Hematopoietic multipotent progenitor cell treated with erythropoietin and hydrocortisone succinate and interleukin-3 and kit ligand, for 17 days (in vitro differentiated cells): ENCODE results near the gene UBXN11.
A peak's percentile ranks its signal among the peaks of the same experiment; 100 is the strongest.

Experiments used
- DNase-seq: peaks from one replicate; pipeline ENCODE4 v3.0.0-alpha.2; 2015; ENCODE audit warnings: low spot score

UBXN11 gene, protein sequence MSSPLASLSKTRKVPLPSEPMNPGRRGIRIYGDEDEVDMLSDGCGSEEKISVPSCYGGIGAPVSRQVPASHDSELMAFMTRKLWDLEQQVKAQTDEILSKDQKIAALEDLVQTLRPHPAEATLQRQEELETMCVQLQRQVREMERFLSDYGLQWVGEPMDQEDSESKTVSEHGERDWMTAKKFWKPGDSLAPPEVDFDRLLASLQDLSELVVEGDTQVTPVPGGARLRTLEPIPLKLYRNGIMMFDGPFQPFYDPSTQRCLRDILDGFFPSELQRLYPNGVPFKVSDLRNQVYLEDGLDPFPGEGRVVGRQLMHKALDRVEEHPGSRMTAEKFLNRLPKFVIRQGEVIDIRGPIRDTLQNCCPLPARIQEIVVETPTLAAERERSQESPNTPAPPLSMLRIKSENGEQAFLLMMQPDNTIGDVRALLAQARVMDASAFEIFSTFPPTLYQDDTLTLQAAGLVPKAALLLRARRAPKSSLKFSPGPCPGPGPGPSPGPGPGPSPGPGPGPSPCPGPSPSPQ

DNA sequence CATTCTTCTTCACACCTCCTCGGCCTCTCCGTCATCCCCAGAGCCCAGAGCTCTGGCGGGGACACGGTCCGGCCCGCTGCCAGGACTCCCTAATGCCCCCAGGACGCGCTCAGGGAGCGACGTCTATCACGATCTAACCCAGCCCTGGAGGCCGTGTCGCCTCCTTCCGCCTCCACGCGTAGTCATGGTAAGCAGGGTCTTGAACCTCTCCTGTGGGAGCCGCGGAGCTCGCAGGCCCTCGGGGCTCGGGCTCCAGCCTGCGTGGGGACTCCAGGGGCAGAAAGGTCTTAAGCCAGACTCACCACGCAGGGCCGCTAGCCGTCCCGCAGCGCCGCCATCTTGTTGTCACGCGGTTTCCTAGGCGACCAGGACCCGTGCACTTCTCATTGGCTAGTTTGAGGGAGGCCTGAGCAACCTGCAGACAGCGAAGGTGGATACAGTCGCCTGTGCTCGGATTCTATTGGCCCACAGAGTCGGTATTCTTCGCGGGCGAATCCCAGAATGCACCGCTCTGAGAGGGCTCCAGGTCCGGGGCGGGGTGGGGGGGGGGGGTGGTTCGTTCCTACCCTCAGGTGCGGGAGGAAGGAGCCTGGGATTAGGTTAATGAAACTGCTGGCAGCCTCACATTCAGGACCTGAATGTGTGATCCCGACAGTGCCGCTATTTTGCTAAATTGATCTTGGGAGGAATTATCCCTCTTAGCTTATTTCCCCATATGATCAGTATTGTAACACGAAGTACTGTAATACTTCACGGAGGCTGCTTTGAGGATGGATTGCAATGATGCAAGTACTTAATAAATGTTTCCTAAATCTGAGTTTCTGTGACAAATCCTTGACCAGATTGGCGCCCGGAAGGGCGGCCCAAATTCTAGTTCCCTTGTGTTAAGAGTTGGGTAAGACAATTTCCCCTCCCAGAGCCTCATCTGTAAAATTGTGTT is at the start of gene UBXN11:
UBXN11 (minus strand) TSS at position 347 of the 940 bp plus-strand sequence. CDS start 3,753 bp downstream, outside the sequence.
- DNase-seq: peak; percentile 94

DNA sequence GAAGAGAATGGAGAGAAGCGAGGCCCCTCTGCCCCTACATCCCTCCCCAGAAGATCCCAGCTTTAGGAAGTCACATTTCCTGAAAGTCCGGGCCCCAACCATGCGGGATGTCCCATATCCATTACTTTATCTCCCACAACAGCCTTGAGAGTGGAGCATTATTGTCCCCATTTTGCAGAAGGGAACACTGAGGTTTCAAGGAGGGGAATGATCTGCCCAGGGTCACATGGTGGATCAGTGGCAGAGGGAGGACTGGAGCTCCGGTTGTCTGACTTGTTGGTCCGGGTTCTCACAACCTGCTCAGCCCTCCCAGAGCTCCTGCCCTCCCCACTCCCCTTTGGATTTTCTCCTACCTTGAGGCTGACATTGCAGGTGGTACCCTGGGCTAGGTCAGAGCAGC is 49.7 kb upstream of the UBXN11 start:
- DNase-seq: no peak

DNA sequence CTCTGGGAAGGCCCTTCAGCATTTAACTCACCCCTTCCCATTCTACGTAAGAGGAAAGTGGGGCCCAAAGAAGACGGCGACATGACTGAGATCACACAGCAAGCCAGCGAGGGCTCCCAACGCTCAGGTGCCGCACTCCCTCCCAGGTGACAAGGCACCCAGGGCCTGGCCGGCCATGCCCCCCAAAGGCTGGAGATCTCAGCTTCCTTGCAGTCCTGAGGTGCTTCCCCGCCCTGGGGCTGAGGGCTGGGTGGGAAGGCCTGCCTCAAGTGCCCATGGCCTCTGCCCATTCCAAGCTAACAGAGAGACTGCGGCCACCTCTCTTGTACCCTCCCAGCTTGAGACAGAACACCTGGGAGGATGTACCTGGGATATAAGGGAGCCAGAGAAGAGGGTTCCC is 48.5 kb upstream of the UBXN11 start:
- no peak for DNase-seq

GRCh38 chr1:26353976-26354820 is 47.8 kb upstream of the UBXN11 start, which contains the start of gene CRYBG2:
TSS of gene CRYBG2 (minus strand) at chr1:26354130. CDS start at chr1:26346657, 7,473 bp downstream.
- DNase-seq: no peak

GRCh38 chr1:26353210-26353859 is 46.9 kb upstream of the UBXN11 start:
- no peak for DNase-seq

DNA sequence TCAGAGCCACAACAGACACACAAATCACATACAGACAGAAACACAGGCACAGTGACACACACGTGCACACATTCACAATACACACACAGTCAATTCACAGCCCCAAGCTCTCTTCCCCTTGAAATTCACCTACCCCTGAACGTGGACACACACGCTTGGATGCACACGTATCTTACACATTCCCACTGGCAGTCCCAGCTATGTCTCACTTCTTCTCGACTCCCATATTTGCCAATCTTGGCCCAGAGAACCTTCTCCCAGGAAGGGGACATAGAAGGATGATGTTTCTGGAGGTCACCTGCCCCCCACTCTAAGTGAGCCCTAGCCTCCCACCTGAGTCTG is 45.9 kb upstream of the UBXN11 start:
- no peak for DNase-seq

- no peak for DNase-seq
These were observed 45.3 kb upstream of the UBXN11 start for GRCh38 chr1:26351590-26352337.

DNA sequence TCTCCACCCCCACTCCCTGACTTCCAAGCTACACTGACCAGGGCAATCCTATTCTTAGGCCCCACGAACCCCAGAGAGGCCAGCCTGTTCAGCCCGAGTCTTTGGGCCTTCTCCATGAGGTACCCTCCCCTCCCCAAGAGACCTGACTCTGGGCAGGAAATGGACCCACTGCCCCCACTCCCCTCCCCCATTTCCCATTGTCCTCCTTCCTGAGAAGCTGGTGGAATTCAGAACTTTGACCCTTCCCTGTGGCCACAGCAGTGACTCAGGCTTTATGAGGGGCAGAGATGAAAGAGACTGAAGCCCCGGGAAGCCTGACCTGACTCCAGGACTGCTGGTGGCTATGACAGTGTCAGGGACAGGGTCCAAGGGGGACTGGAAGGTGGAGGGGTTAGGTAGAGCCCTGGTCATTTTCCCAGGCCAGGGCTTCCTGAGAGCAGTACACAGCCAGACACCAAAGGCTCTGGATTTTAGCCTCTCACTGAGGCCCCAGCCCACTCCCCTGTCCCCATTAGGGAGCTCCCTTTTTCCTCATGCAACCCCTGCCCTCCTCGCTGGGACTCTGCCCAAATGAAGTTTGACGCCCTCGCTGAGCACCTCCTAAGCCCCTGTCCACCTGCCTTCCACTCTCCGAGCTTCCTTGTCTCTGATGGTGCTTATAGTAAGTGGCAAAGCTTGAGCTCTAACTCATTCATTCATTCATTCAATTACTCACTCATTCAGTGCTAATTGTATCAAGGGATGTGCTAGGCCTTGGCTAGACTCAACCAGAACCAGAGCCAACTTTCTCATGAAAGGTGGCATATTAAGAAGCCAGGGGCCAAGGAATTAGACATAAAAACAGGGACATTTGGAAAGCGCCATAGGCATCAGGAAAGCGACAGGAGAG is 44.5 kb upstream of the UBXN11 start:
- no peak for DNase-seq

- DNase-seq: no peak
These were observed 43.9 kb upstream of the UBXN11 start for GRCh38 chr1:26350343-26350700.

DNA sequence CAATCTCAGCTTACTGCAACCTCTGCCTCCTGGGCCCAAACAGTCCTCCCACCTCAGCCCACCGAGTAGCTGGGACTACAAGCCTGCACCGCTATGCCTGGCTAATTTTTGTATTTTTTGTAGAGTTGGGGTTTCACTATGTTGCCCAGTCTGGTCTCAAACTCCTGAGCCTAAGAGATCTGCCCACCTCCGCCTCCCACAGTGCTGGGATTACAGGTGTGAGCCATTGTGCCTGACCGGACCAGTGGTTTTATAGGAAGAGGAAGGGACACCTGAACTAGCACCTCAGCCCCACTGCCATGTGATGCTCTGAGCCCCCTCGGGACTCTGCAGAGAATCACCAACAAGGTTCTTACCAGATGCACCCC is 43.4 kb upstream of the UBXN11 start:
- no peak for DNase-seq

- no peak for DNase-seq
These were observed 42.9 kb upstream of the UBXN11 start for GRCh38 chr1:26349188-26349876.

- no peak for DNase-seq
These were observed 40.0 kb upstream of the UBXN11 start for GRCh38 chr1:26346274-26347033.

- DNase-seq: no peak
These were observed 39.3 kb upstream of the UBXN11 start for GRCh38 chr1:26345718-26346117.

- no peak for DNase-seq
These were observed 37.9 kb upstream of the UBXN11 start for GRCh38 chr1:26344147-26344920.

GRCh38 chr1:26340047-26340481 is 33.6 kb upstream of the UBXN11 start:
- DNase-seq: no peak

DNA sequence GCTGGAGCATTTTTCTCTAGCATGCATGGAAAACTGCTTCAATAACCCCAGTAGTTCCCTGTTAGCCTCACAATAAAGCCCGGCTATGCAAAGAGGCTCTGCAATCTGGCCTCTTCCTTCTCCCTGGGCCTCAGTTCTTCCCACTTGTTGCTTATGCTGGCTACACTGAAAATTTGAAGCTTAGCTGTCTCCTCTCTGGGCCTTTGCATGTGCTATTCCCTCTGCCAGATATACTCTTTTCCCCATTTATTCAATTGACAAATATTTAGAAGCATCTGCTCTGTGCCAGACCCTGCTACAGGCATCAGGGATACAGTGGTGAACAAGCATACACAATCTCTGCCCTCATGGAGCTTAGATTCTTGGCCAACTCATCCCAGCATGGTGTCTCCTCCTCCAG is 32.2 kb upstream of the UBXN11 start:
- no peak for DNase-seq

DNA sequence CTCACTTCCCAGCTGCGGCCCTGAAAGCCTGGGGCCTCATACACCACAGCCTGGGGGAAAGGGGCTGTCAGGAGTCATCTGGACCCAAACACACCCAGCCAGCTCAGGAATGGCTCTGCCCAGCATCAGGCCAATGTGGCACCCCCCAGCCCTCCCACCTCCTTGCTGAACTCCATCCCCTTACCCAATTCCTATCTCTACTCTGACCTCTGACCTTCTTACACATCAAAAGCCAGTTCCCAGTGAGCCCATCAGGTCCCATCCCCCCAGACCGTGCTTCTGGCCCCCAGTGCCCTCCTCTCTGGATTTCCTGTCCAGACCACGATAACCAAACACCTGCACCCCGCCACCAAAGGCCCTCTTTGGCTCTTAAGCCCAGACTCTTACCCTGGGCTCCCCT is 31.2 kb upstream of the UBXN11 start:
- no peak for DNase-seq

DNA sequence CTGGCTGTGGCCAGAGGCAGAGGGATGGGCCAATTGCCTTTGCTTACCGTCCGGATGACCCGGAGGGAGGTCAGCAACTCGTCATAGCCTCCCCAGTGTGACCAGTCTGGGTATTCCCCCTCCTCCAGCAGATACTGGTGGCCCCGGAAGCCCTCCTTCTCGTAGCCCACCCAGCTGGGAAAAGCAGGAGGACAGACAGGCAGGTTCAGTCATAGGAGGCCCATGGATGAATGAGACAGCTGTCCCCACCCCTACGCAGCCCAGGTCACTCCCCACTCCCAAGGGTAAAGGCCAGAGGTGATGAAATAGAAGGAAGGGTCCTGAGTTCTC is 30.7 kb upstream of the UBXN11 start:
- DNase-seq: no peak
